Effector memory CD4-positive, alpha-beta T cell (primary cell): Measurements from ENCODE around the gene UVRAG.
A peak's percentile ranks its signal among the peaks of the same experiment; 100 is the strongest.

Experiments
- DNase-seq, 3 donors: peaks; one replicate each; pipeline ENCODE4 v3.0.0-alpha.2; 2020
- H3K27ac ChIP-seq: 2 replicates; pipeline ENCODE4 v1.7.0; 2013; ENCODE audit warnings: mild to moderate bottlenecking, low read length, moderate library complexity; ENCODE audit not compliant: insufficient read depth, poor library complexity, severe bottlenecking
- H3K27me3 ChIP-seq: replicated peaks from 2 replicates; pipeline ENCODE4 v1.7.0; 2013; ENCODE audit warnings: mild to moderate bottlenecking, low read length; ENCODE audit not compliant: insufficient read depth, control insufficient read depth, poor library complexity, severe bottlenecking
- H3K36me3 ChIP-seq: 2 replicates; pipeline ENCODE4 v1.7.0; 2013; ENCODE audit warnings: mild to moderate bottlenecking, low read length, moderate library complexity; ENCODE audit not compliant: control insufficient read depth, insufficient read depth
- H3K4me1 ChIP-seq: 2 replicates; pipeline ENCODE4 v1.7.0; 2013; ENCODE audit warnings: low read length, mild to moderate bottlenecking; ENCODE audit not compliant: control insufficient read depth, insufficient read depth, poor library complexity, severe bottlenecking
- H3K4me3 ChIP-seq: 2 replicates; pipeline ENCODE4 v1.7.0; 2013; ENCODE audit warnings: low read length, low read depth, mild to moderate bottlenecking; ENCODE audit not compliant: insufficient read depth, poor library complexity, severe bottlenecking
- H3K9me3 ChIP-seq: 2 replicates; pipeline ENCODE4 v1.7.0; 2013; ENCODE audit warnings: mild to moderate bottlenecking, low read length, moderate library complexity; ENCODE audit not compliant: control insufficient read depth

The UVRAG gene

DNA sequence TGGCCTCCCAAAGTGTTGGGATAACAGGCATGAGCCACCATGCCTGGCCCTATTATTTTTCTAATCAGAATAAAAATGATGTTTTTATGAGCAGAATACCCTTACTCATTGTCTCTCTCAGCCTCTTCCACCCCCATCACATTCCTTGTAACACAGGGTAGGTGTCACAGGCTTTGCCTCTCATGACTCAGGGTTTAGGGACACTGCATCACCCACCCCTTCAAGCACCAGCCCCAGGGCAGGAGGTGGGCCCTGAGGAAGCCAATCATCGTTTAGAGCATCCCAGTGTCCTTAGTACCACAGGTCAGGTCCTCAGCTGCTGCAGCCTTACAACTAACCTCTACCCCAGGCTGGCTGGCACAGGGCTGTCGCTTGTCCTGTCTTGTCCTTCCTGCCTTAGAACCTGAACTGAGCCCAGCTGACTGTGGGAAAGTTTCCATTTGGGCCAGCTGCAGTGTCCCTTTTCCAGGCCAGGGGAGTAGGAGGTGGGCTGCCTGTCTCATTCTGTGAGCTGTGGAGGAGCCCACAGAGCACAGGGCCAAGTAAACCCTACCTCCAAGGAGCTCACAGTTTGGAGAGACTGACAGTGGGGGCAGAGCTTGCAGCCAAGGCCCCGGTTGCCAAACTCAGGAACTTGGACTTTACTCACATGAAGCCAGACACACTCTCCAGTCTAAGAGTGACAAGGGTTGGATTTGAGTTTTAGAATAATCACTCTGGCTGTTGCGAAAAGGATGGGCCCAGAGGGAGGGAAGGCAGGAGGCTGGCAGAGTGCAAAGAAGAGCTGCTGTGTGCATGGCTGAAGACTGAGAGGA is 19.5 kb upstream of the UVRAG start:
- Histone ChIP-seq H3K27me3 (no peaks in the 10 kb centered on the region), H3K27ac (no peak overlapping the region), H3K4me1 (no peaks in the 10 kb centered on the region), H3K9me3 (no peaks in the 10 kb centered on the region), H3K4me3 (no peak overlapping the region), H3K36me3 (no peaks in the 10 kb centered on the region)
- DNase-seq: no peak

DNA sequence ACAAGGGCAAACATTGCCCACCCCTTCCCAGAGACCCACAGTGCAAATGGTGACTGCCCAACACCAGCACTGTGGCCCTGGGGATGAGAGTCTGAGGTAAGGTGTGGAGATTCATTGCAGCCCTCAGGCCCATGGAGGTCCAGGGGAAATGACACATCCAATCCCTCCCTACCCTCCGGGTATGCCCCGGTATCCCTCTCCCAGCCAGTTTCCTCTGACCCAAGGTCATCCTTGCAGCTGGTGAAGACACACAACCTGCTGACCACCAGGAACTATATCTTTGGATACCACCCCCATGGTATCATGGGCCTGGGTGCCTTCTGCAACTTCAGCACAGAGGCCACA is 18.9 kb upstream of the UVRAG start:
- Histone ChIP-seq H3K4me3 (no peak overlapping the region), H3K27ac (no peak overlapping the region), H3K4me1 (peaks cover 5% of the 10 kb centered on the region), H3K36me3 (no peaks in the 10 kb centered on the region), H3K27me3 (no peaks in the 10 kb centered on the region), H3K9me3 (no peaks in the 10 kb centered on the region)
- DNase-seq: no peak

DNA sequence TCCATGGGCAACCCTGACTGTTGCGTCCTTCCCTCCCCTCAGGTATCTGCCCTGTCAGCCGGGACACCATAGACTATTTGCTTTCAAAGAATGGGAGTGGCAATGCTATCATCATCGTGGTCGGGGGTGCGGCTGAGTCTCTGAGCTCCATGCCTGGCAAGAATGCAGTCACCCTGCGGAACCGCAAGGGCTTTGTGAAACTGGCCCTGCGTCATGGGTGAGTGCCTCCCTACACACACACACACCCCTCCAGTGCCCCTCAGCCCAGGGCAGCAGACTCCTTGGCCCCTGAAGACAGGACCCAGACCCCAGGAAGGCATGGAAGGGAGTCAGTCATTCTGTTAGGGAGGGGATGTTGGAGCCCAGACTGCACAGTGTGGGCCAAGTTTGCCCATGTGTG is 17.9 kb upstream of the UVRAG start:
- H3K9me3 ChIP-seq: no peaks in the 10 kb centered on the region
- peaks cover 16% of the 10 kb centered on the region for H3K4me1 ChIP-seq
- no peaks in the 10 kb centered on the region for H3K27me3 ChIP-seq
- H3K27ac ChIP-seq: no peak overlapping the region
- no peak overlapping the region for H3K4me3 ChIP-seq
- H3K36me3 ChIP-seq: no peaks in the 10 kb centered on the region
- no peak for DNase-seq

DNA sequence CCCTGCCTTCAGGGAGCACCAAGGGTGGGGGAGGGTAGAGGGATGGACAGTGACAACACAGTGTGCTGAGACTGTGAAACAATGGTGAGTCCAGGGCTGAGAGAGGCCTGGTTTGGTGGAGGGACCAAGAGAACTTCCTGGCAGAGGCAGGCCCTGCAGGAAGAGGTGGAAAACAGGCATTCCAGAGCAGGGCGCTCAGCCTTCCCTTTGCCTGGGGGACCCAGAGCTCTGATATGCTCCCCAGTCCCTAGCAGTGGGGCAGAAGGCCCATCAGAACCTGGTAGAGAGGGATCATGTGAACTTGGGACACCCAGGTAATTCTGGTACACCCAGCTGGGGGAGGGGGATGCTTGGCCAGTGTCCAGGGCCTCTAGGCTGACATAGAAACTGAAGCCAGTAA is 17.2 kb upstream of the UVRAG start:
- Histone ChIP-seq H3K9me3 (no peaks in the 10 kb centered on the region), H3K4me1 (peaks cover 16% of the 10 kb centered on the region), H3K27ac (no peak overlapping the region), H3K4me3 (no peak overlapping the region), H3K36me3 (no peaks in the 10 kb centered on the region), H3K27me3 (no peaks in the 10 kb centered on the region)
- no peak for DNase-seq

DNA sequence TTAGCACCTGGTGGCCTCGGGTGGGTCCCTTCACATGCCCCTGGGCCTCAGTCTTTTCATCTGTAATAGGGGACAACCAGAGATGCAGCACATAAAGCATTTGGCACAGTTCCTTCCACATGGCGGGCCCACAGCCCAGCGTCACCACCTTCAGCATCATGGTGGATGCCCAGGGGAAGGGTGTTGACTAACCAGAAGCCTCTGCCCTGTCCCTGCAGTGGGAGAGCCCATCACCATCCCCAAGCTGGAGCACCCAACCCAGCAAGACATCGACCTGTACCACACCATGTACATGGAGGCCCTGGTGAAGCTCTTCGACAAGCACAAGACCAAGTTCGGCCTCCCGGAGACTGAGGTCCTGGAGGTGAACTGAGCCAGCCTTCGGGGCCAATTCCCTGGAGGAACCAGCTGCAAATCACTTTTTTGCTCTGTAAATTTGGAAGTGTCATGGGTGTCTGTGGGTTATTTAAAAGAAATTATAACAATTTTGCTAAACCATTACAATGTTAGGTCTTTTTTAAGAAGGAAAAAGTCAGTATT is 14.8 kb upstream of the UVRAG start:
- DNase-seq: no peak
- Histone ChIP-seq H3K27me3 (no peaks in the 10 kb centered on the region), H3K9me3 (no peaks in the 10 kb centered on the region), H3K4me1 (peaks cover 16% of the 10 kb centered on the region), H3K27ac (no peak overlapping the region), H3K4me3 (no peak overlapping the region), H3K36me3 (no peaks in the 10 kb centered on the region)

DNA sequence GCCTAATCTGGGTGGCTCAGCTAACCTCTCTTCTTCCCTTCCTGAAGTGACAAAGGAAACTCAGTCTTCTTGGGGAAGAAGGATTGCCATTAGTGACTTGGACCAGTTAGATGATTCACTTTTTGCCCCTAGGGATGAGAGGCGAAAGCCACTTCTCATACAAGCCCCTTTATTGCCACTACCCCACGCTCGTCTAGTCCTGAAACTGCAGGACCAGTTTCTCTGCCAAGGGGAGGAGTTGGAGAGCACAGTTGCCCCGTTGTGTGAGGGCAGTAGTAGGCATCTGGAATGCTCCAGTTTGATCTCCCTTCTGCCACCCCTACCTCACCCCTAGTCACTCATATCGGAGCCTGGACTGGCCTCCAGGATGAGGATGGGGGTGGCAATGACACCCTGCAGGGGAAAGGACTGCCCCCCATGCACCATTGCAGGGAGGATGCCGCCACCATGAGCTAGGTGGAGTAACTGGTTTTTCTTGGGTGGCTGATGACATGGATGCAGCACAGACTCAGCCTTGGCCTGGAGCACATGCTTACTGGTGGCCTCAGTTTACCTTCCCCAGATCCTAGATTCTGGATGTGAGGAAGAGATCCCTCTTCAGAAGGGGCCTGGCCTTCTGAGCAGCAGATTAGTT is 14.2 kb upstream of the UVRAG start:
- no peak for DNase-seq
- Histone ChIP-seq H3K27me3 (no peaks in the 10 kb centered on the region), H3K4me1 (peaks cover 16% of the 10 kb centered on the region), H3K36me3 (no peaks in the 10 kb centered on the region), H3K9me3 (no peaks in the 10 kb centered on the region), H3K27ac (no peak overlapping the region), H3K4me3 (no peak overlapping the region)

DNA sequence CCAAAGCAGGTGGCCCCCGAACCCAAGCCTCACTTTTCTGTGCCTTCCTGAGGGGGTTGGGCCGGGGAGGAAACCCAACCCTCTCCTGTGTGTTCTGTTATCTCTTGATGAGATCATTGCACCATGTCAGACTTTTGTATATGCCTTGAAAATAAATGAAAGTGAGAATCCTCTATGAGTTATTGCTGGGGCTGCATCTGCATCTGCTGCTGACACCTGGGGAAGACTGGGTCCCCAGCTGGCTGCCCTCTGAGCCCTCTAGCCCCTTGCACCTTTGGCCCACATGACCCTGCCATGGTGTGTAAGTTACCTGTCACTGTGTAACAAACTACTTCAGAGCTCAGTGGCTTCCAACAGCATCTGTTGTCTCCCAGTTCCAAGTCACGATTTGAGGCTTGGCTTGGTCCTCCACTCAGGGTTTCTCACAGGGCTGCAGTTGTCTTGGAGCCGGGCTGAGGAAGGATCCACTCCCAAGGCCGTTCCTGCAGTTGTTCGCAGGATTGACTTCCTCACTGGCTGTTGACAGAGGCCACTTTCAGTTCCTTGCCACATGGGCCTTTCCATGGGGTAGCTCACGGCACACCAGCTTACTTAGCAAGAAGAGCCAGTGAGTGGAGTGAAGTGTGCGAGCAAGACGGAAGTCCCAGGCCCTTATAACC is 13.5 kb upstream of the UVRAG start:
- H3K9me3 ChIP-seq: no peaks in the 10 kb centered on the region
- DNase-seq: no peak
- no peaks in the 10 kb centered on the region for H3K36me3 ChIP-seq
- H3K4me3 ChIP-seq: no peak overlapping the region
- H3K27ac ChIP-seq: no peak overlapping the region
- peaks cover 16% of the 10 kb centered on the region for H3K4me1 ChIP-seq
- no peaks in the 10 kb centered on the region for H3K27me3 ChIP-seq

DNA sequence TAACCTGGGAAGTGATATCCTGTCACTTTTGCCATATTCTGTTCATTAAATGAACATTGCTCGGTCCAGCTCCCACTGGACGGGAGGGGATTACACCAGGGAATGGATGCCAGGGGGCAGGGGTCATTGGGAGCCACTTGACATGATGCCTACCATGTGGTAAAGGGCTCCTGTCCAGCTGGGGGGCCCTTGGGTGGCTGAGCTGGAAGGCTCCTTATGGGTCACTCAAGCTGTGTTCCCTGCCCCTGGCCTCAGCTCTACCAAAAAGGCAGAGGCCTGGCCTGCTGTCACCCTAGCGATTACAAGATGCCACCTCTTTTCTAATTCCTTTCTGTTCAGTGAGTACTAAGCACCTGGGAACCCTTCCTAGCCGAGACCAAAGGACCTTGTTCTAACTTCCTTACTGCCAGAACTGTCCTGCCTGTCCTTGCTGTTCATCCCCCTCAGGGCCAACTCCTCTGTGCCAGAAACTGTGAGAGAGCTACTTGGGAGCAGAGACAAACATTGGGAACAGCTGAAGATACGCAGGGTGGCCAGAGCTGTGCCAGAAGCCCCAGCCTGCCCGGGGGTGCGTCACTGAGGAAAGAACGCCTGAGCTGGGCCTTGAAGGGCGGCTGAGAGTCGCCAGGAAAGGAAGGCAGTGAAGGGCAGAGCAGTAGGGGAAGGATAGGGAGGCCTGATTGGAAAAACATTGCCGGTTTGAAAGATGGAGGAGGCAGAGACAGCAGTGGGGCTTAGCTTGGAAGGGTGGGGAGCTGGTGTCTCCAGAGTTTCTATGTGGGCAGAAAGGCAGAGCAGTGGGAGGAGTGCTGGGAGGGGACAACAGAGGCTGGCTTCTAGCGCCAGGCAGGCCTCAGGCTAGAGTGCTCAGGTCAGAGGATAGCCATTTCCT is 12.7 kb upstream of the UVRAG start:
- no peaks in the 10 kb centered on the region for H3K27me3 ChIP-seq

DNA sequence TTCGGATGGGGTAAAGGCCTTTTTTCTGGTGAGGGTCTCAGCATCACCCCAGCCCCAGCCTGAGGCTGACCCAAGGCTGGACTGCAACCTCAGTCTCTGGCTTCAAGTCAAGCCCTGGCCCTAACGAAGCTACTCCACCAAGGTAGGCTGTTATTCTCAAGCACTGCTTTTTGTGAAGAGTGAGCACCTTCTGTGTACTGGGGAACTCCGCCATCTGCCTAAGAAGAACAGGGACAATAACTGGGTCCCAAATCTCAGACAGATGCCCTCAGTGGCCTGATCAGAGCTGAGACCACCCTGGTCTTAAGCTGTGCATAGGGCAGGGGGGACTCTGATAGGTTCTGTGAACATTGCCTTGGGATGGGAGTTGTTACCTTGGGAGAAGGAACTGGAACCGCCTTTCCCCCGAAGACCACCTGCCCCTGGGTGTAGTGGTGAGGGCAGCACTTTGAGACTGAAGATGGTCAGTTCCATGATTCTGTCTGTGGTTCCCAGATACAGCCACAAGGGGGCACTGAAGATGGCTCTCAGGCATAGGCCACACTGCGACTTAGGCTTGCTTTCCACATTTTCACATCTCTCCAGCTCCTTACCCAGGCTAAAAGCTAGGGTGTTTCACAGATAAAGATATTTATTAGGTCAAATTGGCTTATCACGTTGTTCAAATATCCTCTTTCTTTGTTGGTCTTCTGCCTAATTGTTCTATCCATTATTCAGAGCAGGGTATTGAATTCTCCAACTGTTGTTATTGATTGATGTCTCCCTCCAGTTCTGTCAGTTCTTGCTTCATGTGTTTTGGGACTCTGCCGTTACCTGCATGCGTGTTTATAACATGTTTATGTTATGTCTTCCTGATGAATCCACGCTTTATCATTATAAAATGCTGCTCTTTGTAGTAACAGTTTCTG is 11.8 kb upstream of the UVRAG start:
- Histone ChIP-seq H3K4me3 (no peak overlapping the region), H3K9me3 (no peaks in the 10 kb centered on the region), H3K27ac (no peak overlapping the region), H3K4me1 (peaks cover 16% of the 10 kb centered on the region), H3K27me3 (no peaks in the 10 kb centered on the region), H3K36me3 (no peaks in the 10 kb centered on the region)
- peak; percentile 33 to 58 (median 49) for DNase-seq

More for the DNA sequence above, 12.7 kb upstream of the UVRAG start:
- Histone ChIP-seq H3K9me3 (no peaks in the 10 kb centered on the region), H3K4me1 (peaks cover 16% of the 10 kb centered on the region), H3K27ac (no peak overlapping the region), H3K4me3 (no peak overlapping the region), H3K36me3 (no peaks in the 10 kb centered on the region)
- no peak for DNase-seq
